HCT116 (cell line): ENCODE measurements around the gene CORO7.

ENCODE experiments used
- POLR2AphosphoS5 ChIP-seq: IDR thresholded peaks from 2 replicates; pipeline ENCODE4 v1.6.1; 2011; ENCODE audit warnings: mild to moderate bottlenecking, low read depth, low read length, moderate library complexity
- TF ChIP-seq, protein P1 (sequence below), 3 experiments: fragments of 200-600 bp in 1 of 3; sonication (generic) in 1 of 3; IDR thresholded peaks in 2 of 3; conservative IDR thresholded peaks in 1 of 3; 2 replicates each; pipeline ENCODE4 v1.5.1; 2012 to 2017; ENCODE audit warnings: low read depth in 2 of 3, low read length in 2 of 3, antibody characterized with exemption in 1 of 3, borderline replicate concordance in 1 of 3, control low read depth in 1 of 3, mild to moderate bottlenecking in 1 of 3, mixed read lengths in 1 of 3, mixed run types in 1 of 3, moderate library complexity in 1 of 3; ENCODE audit not compliant: insufficient read depth in 1 of 3
- TF ChIP-seq, protein P2 (sequence below): IDR thresholded peaks from 2 replicates; pipeline ENCODE4 v1.6.1; 2012

DNA sequence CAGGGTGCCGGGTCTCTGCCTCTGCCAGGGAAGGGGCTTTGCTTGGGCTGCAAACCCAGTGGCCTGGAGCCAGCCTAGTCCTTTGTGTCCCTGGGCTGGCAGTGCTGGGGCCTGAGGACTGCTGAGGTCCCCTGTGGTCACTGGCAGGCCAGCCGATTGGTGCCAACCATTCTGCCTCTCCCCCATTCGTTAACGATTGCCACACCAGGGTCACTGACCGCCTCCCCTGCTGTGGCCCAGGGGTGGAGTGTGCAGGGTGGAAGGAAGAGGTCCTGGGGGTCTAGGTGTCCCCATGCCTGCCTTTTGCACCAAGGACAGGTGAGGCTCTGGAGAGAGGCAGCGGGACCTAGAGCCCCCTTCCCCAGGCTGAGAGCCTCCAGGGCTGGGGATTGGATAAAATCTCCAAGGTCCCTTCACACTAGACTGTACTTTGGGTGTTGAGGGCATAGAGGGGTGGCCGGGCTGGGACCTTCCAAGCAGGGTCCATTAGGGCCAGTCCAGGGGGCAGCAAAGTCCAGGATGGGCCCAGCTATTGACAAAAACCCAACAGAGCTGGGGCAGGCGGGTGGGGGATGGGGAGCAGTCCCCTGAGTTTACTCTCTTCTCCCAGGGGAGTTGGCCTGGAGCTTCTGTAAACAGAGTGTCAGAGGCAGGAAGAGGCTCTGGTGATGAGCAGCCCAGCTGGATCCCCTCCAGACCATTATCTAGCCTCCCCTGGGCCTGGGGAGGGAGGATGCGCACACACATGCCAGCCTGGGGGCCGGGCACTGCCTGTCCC is 43.6 kb downstream of the CORO7 start:
- TF ChIP-seq, protein P1, sequence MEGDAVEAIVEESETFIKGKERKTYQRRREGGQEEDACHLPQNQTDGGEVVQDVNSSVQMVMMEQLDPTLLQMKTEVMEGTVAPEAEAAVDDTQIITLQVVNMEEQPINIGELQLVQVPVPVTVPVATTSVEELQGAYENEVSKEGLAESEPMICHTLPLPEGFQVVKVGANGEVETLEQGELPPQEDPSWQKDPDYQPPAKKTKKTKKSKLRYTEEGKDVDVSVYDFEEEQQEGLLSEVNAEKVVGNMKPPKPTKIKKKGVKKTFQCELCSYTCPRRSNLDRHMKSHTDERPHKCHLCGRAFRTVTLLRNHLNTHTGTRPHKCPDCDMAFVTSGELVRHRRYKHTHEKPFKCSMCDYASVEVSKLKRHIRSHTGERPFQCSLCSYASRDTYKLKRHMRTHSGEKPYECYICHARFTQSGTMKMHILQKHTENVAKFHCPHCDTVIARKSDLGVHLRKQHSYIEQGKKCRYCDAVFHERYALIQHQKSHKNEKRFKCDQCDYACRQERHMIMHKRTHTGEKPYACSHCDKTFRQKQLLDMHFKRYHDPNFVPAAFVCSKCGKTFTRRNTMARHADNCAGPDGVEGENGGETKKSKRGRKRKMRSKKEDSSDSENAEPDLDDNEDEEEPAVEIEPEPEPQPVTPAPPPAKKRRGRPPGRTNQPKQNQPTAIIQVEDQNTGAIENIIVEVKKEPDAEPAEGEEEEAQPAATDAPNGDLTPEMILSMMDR (IDR thresholded peaks at IDR 0.05 in 2 of 3, conservative IDR thresholded peaks at IDR 0.05 in 1 of 3; ENCODE audit: borderline replicate concordance in 1 of 3, insufficient read depth in 1 of 3, low read depth in 2 of 3, low read length in 2 of 3), result no peak
- no peak for TF ChIP-seq POLR2AphosphoS5
- TF ChIP-seq, protein P2, sequence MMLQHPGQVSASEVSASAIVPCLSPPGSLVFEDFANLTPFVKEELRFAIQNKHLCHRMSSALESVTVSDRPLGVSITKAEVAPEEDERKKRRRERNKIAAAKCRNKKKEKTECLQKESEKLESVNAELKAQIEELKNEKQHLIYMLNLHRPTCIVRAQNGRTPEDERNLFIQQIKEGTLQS, result no peak
